KOPT-K1 (cell line): Measurements from ENCODE around the gene SULT1C3.

Source experiments
- H3K27ac ChIP-seq: fragments of 200-600 bp; sonication (generic); 2 replicates; pipeline ENCODE4 v1.5.1; 2016; ENCODE audit warnings: antibody characterized with exemption, mild to moderate bottlenecking, low read depth, low read length; ENCODE audit not compliant: poor library complexity, severe bottlenecking
- H3K36me3 ChIP-seq: fragments of 200-600 bp; sonication (generic); 2 replicates; pipeline ENCODE4 v1.5.1; 2017; ENCODE audit warnings: antibody characterized with exemption, mild to moderate bottlenecking, low read length, moderate library complexity; ENCODE audit not compliant: insufficient read depth
- H3K9me3 ChIP-seq: fragments of 200-600 bp; sonication (generic); 2 replicates; pipeline ENCODE4 v1.5.1; 2017; ENCODE audit warnings: antibody characterized with exemption, low read length, mild to moderate bottlenecking; ENCODE audit not compliant: insufficient read depth, poor library complexity, severe bottlenecking

Gene SULT1C3

DNA sequence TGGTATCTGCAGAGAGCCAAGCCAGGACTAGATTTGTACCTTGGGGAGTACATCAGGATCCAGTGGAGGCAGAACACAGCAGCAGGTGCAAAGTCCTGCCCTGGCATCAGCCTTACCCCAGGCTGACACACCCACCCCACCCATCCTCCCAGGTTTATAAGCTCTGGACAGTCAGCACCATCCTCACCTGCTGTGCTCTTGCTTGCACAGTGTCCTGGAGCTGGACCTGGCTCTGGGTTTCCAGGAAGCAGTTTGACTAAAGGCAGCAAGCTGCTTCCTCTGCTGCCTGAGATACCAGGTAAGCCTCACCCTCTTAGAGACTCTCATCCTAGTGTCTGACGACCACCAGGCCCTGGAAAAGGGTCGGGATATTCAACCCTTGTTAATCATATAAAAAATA, at the start of gene SULT1C3:
TSS of gene SULT1C3 (plus strand) at position 183 of the 400 bp plus-strand sequence. CDS start 7,227 bp downstream, outside the sequence.
- no peaks in the 10 kb centered on the region for H3K36me3 ChIP-seq
- H3K27ac ChIP-seq: no peak within 1 kb of the TSS
- H3K9me3 ChIP-seq: no peaks in the 10 kb centered on the region

GRCh38 chr2:108193251-108193650, 46.5 kb upstream of the SULT1C3 start:
- no peaks in the 10 kb centered on the region for H3K9me3 ChIP-seq
- no peak overlapping the region for H3K27ac ChIP-seq
- no peaks in the 10 kb centered on the region for H3K36me3 ChIP-seq

GRCh38 chr2:108194409-108195132, 45.2 kb upstream of the SULT1C3 start:
- no peaks in the 10 kb centered on the region for H3K9me3 ChIP-seq
- no peaks in the 10 kb centered on the region for H3K36me3 ChIP-seq
- no peak overlapping the region for H3K27ac ChIP-seq

DNA sequence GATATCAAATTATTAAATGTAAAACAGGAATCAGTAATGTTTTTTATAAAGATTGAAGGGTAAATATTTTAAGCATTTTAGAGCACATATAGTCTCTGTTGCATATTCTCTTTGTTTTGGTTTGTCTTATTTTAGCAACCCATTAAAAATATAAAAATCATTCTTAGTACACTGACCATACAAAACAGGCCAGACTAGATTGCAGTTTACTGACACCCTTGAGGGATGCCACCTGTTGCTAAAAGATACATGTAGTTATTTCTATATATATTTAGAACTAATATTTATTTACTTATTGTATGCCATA, 44.7 kb upstream of the SULT1C3 start:
- Histone ChIP-seq H3K27ac (no peak overlapping the region), H3K9me3 (no peaks in the 10 kb centered on the region), H3K36me3 (no peaks in the 10 kb centered on the region)

GRCh38 chr2:108199726-108200125, 40.0 kb upstream of the SULT1C3 start:
- H3K36me3 ChIP-seq: no peaks in the 10 kb centered on the region
- no peaks in the 10 kb centered on the region for H3K9me3 ChIP-seq
- no peak overlapping the region for H3K27ac ChIP-seq

GRCh38 chr2:108200569-108200968, 39.2 kb upstream of the SULT1C3 start:
- H3K36me3 ChIP-seq: no peaks in the 10 kb centered on the region
- no peaks in the 10 kb centered on the region for H3K9me3 ChIP-seq
- no peak overlapping the region for H3K27ac ChIP-seq

- peaks cover 6% of the 10 kb centered on the region for H3K9me3 ChIP-seq
- no peaks in the 10 kb centered on the region for H3K36me3 ChIP-seq
- H3K27ac ChIP-seq: no peak overlapping the region
These were observed 27.1 kb upstream of the SULT1C3 start for GRCh38 chr2:108212671-108213070.

- H3K36me3 ChIP-seq: no peaks in the 10 kb centered on the region
- no peaks in the 10 kb centered on the region for H3K9me3 ChIP-seq
- no peak overlapping the region for H3K27ac ChIP-seq
These were observed 24.0 kb upstream of the SULT1C3 start for GRCh38 chr2:108215794-108216211.

DNA sequence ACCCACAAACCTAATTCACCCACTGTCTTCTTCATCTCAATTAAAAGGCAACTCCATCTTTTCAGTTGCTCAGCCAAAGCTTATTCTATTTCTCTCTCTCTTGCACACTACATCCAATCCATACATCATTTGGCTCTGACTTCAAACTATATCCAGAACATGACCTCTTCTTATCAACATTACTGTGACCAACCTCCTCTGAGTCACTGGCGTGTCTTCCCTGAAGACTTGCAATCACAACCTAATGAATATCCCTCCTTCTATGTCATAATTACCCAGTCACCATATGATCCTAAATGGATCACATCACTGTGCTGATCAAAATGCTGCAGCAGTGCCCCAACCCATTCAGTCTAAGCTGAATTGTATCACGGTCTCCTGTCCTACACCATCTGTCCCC, 22.6 kb upstream of the SULT1C3 start:
- Histone ChIP-seq H3K9me3 (no peaks in the 10 kb centered on the region), H3K36me3 (no peaks in the 10 kb centered on the region), H3K27ac (no peak overlapping the region)

- H3K36me3 ChIP-seq: no peaks in the 10 kb centered on the region
- no peak overlapping the region for H3K27ac ChIP-seq
- peaks cover 13% of the 10 kb centered on the region for H3K9me3 ChIP-seq
These were observed 20.1 kb upstream of the SULT1C3 start for GRCh38 chr2:108219688-108220087.

DNA sequence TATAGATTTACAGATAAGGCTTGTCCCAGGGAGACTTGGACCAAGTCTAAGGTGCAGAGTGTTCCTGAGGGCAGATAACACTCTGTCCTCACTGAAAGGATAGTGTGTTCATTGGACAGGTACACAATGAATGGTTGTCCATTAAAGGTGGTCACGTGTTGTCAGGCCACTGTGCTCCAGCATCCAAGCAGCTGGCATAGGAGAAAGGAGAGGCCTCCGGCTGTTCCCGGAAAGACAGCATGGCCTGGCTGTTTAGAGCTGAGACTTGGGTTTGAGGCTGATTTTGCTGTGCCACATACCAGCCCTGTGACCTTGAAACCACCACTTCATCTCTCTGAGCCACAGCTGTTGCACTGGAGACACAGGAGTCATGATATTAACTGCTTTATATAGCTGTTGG, 19.6 kb upstream of the SULT1C3 start:
- Histone ChIP-seq H3K27ac (no peak overlapping the region), H3K9me3 (peaks cover 13% of the 10 kb centered on the region), H3K36me3 (no peaks in the 10 kb centered on the region)

DNA sequence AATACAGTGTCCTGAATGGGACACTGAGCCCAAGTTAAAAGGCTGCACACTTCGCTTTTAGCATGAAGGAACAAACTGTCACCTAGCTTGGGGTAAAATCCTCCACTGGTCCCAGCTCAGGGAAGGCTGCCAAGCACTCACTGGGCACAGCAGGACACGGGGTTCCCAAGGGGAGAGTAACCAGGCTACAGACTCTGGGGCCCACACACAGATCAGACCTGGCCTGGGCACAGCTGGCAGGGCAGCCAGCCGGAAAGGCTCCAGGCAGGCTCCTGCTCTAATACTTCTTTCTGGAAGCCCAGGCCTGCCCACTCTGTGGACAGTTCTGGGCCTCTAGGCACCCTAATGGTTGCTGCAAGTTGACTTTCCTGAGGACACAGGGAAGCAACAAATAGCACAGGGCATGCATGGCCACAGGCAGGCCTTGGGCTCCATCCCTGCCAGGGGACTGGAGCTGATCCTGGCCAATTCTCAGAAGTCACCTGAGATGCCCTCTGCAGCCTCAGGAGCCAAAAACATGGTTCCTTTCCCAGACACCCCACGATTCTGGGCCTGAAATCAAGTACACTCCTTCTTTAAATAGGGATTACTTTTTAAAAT, 18.7 kb upstream of the SULT1C3 start:
- H3K9me3 ChIP-seq: peaks cover 13% of the 10 kb centered on the region
- no peaks in the 10 kb centered on the region for H3K36me3 ChIP-seq
- no peak overlapping the region for H3K27ac ChIP-seq

DNA sequence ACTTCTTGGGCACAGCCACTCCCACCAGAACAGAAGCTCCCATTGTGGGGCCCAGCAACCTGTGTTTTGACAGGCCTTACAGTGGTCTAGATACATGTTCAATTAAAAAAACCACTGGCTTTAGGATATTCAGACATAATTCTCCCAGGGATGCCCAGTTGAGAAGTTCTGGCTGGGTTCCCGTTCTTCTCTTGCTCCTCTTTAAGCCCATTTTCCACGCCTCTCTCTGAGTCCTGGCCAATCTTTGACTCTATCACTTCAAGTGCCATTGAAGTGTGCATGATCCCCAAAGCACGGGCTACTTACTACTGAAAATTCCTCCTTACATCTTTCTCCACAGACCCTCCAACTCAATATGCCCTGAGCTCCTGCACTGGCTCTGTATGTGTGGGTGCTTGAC, 17.5 kb upstream of the SULT1C3 start:
- Histone ChIP-seq H3K9me3 (peaks cover 13% of the 10 kb centered on the region), H3K27ac (no peak overlapping the region), H3K36me3 (no peaks in the 10 kb centered on the region)

DNA sequence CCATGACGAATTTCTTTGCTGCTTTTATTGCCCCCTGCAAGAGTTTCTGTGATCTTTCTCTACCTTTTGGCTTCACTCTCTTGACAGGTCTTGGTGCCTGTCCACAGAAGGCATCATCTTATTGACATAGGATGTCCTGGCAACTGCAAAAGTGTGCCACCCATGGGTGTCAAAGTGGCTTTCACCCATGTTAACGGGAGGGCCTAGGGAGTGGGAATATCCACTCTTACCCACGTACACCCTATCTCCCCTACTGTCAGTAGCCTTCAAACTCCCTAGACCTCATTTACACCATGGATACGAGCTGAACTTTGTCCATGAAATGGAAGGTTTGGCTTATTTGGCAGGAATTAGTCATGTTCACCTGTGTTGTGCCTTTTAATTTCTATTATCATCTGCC, 16.2 kb upstream of the SULT1C3 start:
- Histone ChIP-seq H3K36me3 (no peaks in the 10 kb centered on the region), H3K27ac (no peak overlapping the region), H3K9me3 (peaks cover 13% of the 10 kb centered on the region)

DNA sequence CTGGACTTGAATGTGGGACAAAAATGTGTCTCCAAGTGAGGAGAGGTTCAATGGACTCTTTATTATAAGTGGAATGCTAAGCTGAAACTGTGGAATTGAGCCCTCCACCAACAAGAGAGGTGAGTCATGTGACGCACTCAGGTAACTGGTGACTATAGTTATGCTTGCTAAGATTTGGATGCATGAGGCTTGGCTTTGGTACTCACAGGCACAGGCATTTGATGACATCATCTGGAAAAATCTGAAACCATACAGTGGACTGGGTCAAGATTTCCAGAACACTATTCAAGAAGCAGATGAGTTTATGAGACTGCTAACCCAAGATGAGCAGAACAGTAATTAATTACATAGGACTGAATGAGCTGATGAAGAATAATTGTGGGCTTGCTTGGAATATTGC, 15.7 kb upstream of the SULT1C3 start:
- Histone ChIP-seq H3K9me3 (peaks cover 13% of the 10 kb centered on the region), H3K36me3 (no peaks in the 10 kb centered on the region), H3K27ac (no peak overlapping the region)

DNA sequence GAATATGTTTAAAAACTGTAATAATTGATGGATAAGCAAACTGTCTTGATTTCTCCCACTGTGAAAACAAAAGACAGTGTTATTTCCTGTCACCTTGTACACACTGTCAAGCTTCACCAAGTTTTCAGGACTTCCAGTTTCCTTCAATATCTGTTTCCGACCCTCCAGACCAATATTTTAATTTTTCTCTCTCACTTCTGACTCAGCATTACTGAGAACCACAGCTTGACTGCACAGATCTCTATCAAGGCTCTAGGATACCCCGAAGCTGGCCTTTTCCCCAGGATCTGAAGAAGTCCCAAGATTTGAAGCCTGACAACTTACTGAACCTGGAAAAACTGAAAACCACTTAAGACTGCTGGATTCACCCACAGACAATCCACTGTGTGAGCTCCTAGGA, 13.2 kb upstream of the SULT1C3 start:
- Histone ChIP-seq H3K27ac (no peak overlapping the region), H3K36me3 (no peaks in the 10 kb centered on the region), H3K9me3 (peaks cover 13% of the 10 kb centered on the region)
